ENCODE results near the gene ADAMTSL3. TPM values are rescaled to one million over a fixed set of nuclear protein-coding genes. Genes with fewer than 3 reads are reported as not detected.

Gene ADAMTSL3
- polyA plus RNA-seq, 1 donor from 2014 or later = 0.51 TPM

DNA sequence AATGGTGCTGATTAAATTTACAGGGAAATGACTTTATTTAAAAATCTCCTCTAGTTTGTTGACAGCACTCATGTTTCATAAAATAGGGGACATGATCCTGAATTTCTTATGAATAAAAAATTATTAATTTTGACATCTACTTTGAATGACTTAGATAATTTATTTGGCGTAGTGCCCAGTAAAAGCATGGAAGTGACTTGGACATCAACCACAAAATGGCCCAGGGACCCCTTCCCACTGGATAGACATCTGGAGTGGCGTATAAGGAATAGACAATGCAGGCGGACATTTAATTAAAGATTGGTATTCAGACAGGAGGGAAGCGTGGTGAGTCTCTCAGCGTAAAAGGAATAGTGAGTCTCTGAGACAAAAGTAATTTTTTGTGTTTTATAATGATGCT is 79.8 kb downstream of the ADAMTSL3 start:
- Histone ChIP-seq H3K4me2 (ENCODE audit: low read length) (no peak overlapping the region), H3K9ac (ENCODE audit: low read length) (no peak overlapping the region), H2AFZ (ENCODE audit: low read depth, low read length) (no peak overlapping the region), H4K20me1 (ENCODE audit: insufficient read depth) (no peaks in the 10 kb centered on the region), H3K9me2 (ENCODE audit: insufficient read depth, low read length) (no peaks in the 10 kb centered on the region), H3K79me2 (replicated peaks; ENCODE audit: insufficient read depth, low read length) (no peaks in the 10 kb centered on the region), H3K27me3 (ENCODE audit: insufficient read depth, low read depth, low read length) (no peaks in the 10 kb centered on the region), H3F3A (ENCODE audit: insufficient read depth, low read length, poor library complexity, severe bottlenecking) (no peaks in the 10 kb centered on the region), H3K27ac (ENCODE audit: low read length) (no peak overlapping the region), H3K4me3 (ENCODE audit: low read length) (no peak overlapping the region), H3K9me3 (ENCODE audit: low read length) (peaks cover 4% of the 10 kb centered on the region), H3K36me3 (ENCODE audit: insufficient read depth, low read length) (no peaks in the 10 kb centered on the region)
- TF ChIP-seq RAD21 (conservative IDR thresholded peaks at IDR 0.05) = no peak
- TF ChIP-seq MXI1 (conservative IDR thresholded peaks at IDR 0.05; ENCODE audit: poor library complexity, severe bottlenecking) = no peak
- no peak for TF ChIP-seq EP300 (conservative IDR thresholded peaks at IDR 0.05; ENCODE audit: poor library complexity, severe bottlenecking)
- TF ChIP-seq, protein P1, sequence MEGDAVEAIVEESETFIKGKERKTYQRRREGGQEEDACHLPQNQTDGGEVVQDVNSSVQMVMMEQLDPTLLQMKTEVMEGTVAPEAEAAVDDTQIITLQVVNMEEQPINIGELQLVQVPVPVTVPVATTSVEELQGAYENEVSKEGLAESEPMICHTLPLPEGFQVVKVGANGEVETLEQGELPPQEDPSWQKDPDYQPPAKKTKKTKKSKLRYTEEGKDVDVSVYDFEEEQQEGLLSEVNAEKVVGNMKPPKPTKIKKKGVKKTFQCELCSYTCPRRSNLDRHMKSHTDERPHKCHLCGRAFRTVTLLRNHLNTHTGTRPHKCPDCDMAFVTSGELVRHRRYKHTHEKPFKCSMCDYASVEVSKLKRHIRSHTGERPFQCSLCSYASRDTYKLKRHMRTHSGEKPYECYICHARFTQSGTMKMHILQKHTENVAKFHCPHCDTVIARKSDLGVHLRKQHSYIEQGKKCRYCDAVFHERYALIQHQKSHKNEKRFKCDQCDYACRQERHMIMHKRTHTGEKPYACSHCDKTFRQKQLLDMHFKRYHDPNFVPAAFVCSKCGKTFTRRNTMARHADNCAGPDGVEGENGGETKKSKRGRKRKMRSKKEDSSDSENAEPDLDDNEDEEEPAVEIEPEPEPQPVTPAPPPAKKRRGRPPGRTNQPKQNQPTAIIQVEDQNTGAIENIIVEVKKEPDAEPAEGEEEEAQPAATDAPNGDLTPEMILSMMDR (IDR thresholded peaks at IDR 0.05; ENCODE audit: poor library complexity, severe bottlenecking) = no peak
- no peak for TF ChIP-seq EZH2 (IDR thresholded peaks at IDR 0.05; ENCODE audit: borderline replicate concordance, insufficient read depth, low read length, poor library complexity, severe bottlenecking)
- TF ChIP-seq POLR2AphosphoS5 (IDR thresholded peaks at IDR 0.05) = no peak
- no peak for TF ChIP-seq TAF1 (IDR thresholded peaks at IDR 0.05; ENCODE audit: low read depth)
- TF ChIP-seq SMC3 (conservative IDR thresholded peaks at IDR 0.05; ENCODE audit: poor library complexity) = no peak
- TF ChIP-seq, protein P2, sequence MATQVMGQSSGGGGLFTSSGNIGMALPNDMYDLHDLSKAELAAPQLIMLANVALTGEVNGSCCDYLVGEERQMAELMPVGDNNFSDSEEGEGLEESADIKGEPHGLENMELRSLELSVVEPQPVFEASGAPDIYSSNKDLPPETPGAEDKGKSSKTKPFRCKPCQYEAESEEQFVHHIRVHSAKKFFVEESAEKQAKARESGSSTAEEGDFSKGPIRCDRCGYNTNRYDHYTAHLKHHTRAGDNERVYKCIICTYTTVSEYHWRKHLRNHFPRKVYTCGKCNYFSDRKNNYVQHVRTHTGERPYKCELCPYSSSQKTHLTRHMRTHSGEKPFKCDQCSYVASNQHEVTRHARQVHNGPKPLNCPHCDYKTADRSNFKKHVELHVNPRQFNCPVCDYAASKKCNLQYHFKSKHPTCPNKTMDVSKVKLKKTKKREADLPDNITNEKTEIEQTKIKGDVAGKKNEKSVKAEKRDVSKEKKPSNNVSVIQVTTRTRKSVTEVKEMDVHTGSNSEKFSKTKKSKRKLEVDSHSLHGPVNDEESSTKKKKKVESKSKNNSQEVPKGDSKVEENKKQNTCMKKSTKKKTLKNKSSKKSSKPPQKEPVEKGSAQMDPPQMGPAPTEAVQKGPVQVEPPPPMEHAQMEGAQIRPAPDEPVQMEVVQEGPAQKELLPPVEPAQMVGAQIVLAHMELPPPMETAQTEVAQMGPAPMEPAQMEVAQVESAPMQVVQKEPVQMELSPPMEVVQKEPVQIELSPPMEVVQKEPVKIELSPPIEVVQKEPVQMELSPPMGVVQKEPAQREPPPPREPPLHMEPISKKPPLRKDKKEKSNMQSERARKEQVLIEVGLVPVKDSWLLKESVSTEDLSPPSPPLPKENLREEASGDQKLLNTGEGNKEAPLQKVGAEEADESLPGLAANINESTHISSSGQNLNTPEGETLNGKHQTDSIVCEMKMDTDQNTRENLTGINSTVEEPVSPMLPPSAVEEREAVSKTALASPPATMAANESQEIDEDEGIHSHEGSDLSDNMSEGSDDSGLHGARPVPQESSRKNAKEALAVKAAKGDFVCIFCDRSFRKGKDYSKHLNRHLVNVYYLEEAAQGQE (IDR thresholded peaks at IDR 0.05; ENCODE audit: borderline replicate concordance) = no peak

- Histone ChIP-seq H3K9me2 (ENCODE audit: insufficient read depth, low read length) (no peaks in the 10 kb centered on the region), H3K36me3 (ENCODE audit: insufficient read depth, low read length) (no peaks in the 10 kb centered on the region), H3F3A (ENCODE audit: insufficient read depth, low read length, poor library complexity, severe bottlenecking) (no peaks in the 10 kb centered on the region), H3K79me2 (replicated peaks; ENCODE audit: insufficient read depth, low read length) (no peaks in the 10 kb centered on the region), H3K9me3 (ENCODE audit: low read length) (peaks cover 4% of the 10 kb centered on the region), H3K27me3 (ENCODE audit: insufficient read depth, low read depth, low read length) (no peaks in the 10 kb centered on the region), H3K9ac (ENCODE audit: low read length) (no peak overlapping the region), H3K4me2 (ENCODE audit: low read length) (no peak overlapping the region), H4K20me1 (ENCODE audit: insufficient read depth) (no peaks in the 10 kb centered on the region), H2AFZ (ENCODE audit: low read depth, low read length) (no peak overlapping the region), H3K27ac (ENCODE audit: low read length) (no peak overlapping the region), H3K4me3 (ENCODE audit: low read length) (no peak overlapping the region)
- TF ChIP-seq, protein P1 (IDR thresholded peaks at IDR 0.05; ENCODE audit: poor library complexity, severe bottlenecking) = no peak
- TF ChIP-seq SMC3 (conservative IDR thresholded peaks at IDR 0.05; ENCODE audit: poor library complexity) = no peak
- no peak for TF ChIP-seq POLR2AphosphoS5 (IDR thresholded peaks at IDR 0.05)
- TF ChIP-seq EZH2 (IDR thresholded peaks at IDR 0.05; ENCODE audit: borderline replicate concordance, insufficient read depth, low read length, poor library complexity, severe bottlenecking) = no peak
- TF ChIP-seq EP300 (conservative IDR thresholded peaks at IDR 0.05; ENCODE audit: poor library complexity, severe bottlenecking) = no peak
- TF ChIP-seq MXI1 (conservative IDR thresholded peaks at IDR 0.05; ENCODE audit: poor library complexity, severe bottlenecking) = no peak
- TF ChIP-seq, protein P2 (IDR thresholded peaks at IDR 0.05; ENCODE audit: borderline replicate concordance) = no peak
- TF ChIP-seq RAD21 (conservative IDR thresholded peaks at IDR 0.05) = no peak
- no peak for TF ChIP-seq TAF1 (IDR thresholded peaks at IDR 0.05; ENCODE audit: low read depth)
These were observed 80.6 kb downstream of the ADAMTSL3 start for GRCh38 chr15:83734487-83734886.

All from neural cell (in vitro differentiated cells).